HAP-1 (cell line): ENCODE results near the gene RCN2.
A peak's percentile ranks its signal among the peaks of the same experiment; 100 is the strongest.
"Not testable (repeated sequence)": the region's sequence is repeated elsewhere in the genome, so short reads cannot be mapped to it uniquely, and the experiment has no call there.

ENCODE experiments used
- DNase-seq, 2 experiments: peaks; one replicate each; pipeline ENCODE4 v3.0.0-alpha.2; 2016 to 2020; ENCODE audit warnings: low spot score in 2 of 2
- H3K27me3 ChIP-seq: fragments of 250-450 bp; sonication (Bioruptor Pico); 2 replicates; pipeline ENCODE4 v1.5.1; 2020; ENCODE audit warnings: low read depth, mild to moderate bottlenecking, moderate library complexity
- H3K36me3 ChIP-seq: fragments of 250-450 bp; sonication (Bioruptor Pico); replicated peaks from 2 replicates; pipeline ENCODE4 v1.5.1; 2020; ENCODE audit warnings: mild to moderate bottlenecking
- H3K4me1 ChIP-seq: fragments of 250-450 bp; sonication (Bioruptor Pico); 2 replicates; pipeline ENCODE4 v1.5.1; 2020; ENCODE audit warnings: mild to moderate bottlenecking
- H3K4me3 ChIP-seq: fragments of 250-450 bp; sonication (Bioruptor Pico); 2 replicates; pipeline ENCODE4 v1.5.1; 2020; ENCODE audit warnings: mild to moderate bottlenecking, moderate library complexity
- H3K9me3 ChIP-seq: fragments of 250-450 bp; sonication (Bioruptor Pico); 2 replicates; pipeline ENCODE4 v1.5.1; 2020; ENCODE audit warnings: mild to moderate bottlenecking, moderate library complexity
- in situ Hi-C: fragments of 300-500 bp; cut with MboI; formaldehyde crosslinking; loops from 3 replicates; pipeline ENCODE4 v1.14.3; 2020; ENCODE audit warnings: low sequenced_read_pairs, inconsistent platforms, mixed read lengths

Gene RCN2

GRCh38 chr15:76945494-76946093, 14.0 kb downstream of the RCN2 start:
- in situ Hi-C loops = no loop called here
- peaks cover 55% of the 10 kb centered on the region for H3K36me3 ChIP-seq
- H3K4me1 ChIP-seq = peaks cover 22% of the 10 kb centered on the region
- DNase-seq = no peak
- no peaks in the 10 kb centered on the region for H3K27me3 ChIP-seq
- no peak overlapping the region for H3K4me3 ChIP-seq
- H3K9me3 ChIP-seq = no peaks in the 10 kb centered on the region

GRCh38 chr15:76947454-76947853, 15.9 kb downstream of the RCN2 start:
- peaks cover 58% of the 10 kb centered on the region for H3K36me3 ChIP-seq
- no peaks in the 10 kb centered on the region for H3K9me3 ChIP-seq
- in situ Hi-C loops = no loop called here
- no peak overlapping the region for H3K4me3 ChIP-seq
- H3K27me3 ChIP-seq = no peaks in the 10 kb centered on the region
- H3K4me1 ChIP-seq = peaks cover 3% of the 10 kb centered on the region
- DNase-seq = no peak

DNA sequence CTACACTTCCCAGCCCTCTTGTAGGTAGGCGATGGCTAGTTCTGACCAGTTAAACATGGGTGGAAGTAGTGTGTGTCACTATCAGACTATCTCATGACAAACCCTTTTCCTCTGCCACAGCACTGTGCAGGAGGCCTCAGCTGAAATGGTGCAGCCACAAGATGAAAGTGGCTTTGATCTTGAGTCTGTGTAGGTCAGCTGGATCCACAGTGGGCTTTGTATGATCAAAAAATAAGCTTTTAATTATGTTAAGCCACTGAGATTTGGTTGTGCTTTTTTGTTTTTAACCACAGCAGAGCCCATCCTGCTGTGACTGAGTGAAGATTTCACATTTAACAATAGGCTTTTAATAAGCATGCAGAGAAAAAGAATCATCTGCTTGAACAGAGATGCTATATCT, 19.7 kb downstream of the RCN2 start:
- in situ Hi-C loops = no loop called here
- no peaks in the 10 kb centered on the region for H3K9me3 ChIP-seq
- no peak overlapping the region for H3K4me3 ChIP-seq
- no peaks in the 10 kb centered on the region for H3K27me3 ChIP-seq
- no peak for DNase-seq
- H3K36me3 ChIP-seq = peaks cover 32% of the 10 kb centered on the region
- peaks cover 12% of the 10 kb centered on the region for H3K4me1 ChIP-seq

DNA sequence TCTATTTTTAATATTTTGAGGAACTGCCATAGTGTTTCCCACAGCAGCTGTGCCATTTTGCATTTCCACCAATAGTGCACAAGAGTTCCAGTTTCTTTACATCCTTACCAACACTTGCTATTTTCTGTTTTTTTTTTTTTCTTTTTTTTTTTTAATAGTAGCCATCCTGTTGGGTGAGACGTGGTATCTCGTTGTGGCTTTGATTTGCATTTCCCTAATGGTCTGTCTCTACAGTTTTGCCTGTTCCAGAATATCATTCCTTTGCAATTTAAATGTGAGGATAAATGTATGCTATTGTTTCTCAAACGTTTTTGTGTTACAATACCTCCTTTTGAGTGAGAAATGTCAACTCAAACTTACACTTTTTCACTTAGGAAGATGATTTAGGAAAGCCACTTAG, 22.4 kb downstream of the RCN2 start:
- H3K4me1 ChIP-seq = peaks cover 12% of the 10 kb centered on the region
- H3K4me3 ChIP-seq = no peak overlapping the region
- DNase-seq = no peak
- H3K9me3 ChIP-seq = no peaks in the 10 kb centered on the region
- H3K36me3 ChIP-seq = peaks cover 11% of the 10 kb centered on the region
- in situ Hi-C loops = no loop called here
- H3K27me3 ChIP-seq = no peaks in the 10 kb centered on the region

DNA sequence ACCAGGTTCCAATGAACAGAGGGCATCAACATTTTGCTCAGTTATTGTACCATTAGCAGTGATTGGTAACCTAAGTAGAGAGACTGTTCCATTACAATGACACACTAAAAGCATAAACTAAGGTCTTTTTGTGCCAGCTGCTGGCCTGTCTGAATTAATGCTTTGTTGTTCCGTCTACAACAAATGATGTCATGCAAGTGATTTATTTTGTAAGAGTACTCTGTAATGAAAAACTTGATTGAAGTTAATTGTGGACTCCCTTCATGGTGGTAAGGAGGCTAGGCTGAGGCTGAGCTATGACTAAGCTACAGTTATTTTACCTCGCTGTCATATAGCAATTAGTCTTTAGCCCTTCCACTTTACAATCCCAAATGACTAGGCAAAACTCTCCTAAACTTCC, 23.2 kb downstream of the RCN2 start:
- peak in 1 of 2 experiments; percentile 70 for DNase-seq
- peaks cover 12% of the 10 kb centered on the region for H3K4me1 ChIP-seq
- no peaks in the 10 kb centered on the region for H3K9me3 ChIP-seq
- peaks cover 6% of the 10 kb centered on the region for H3K36me3 ChIP-seq
- no peak overlapping the region for H3K4me3 ChIP-seq
- no peaks in the 10 kb centered on the region for H3K27me3 ChIP-seq
- in situ Hi-C loops = no loop called here

GRCh38 chr15:76961268-76962011, 29.9 kb downstream of the RCN2 start:
- peaks cover 24% of the 10 kb centered on the region for H3K27me3 ChIP-seq
- H3K36me3 ChIP-seq = no peaks in the 10 kb centered on the region
- in situ Hi-C loops = no loop called here
- H3K4me3 ChIP-seq = no peak overlapping the region
- no peak for DNase-seq
- no peaks in the 10 kb centered on the region for H3K4me1 ChIP-seq
- H3K9me3 ChIP-seq = no peaks in the 10 kb centered on the region

- in situ Hi-C loops = no loop called here
- peaks cover 24% of the 10 kb centered on the region for H3K27me3 ChIP-seq
- no peak for DNase-seq
- no peaks in the 10 kb centered on the region for H3K36me3 ChIP-seq
- H3K4me1 ChIP-seq = no peaks in the 10 kb centered on the region
- no peak overlapping the region for H3K4me3 ChIP-seq
- H3K9me3 ChIP-seq = no peaks in the 10 kb centered on the region
Observed at GRCh38 chr15:76962337-76963013, 30.9 kb downstream of the RCN2 start.

DNA sequence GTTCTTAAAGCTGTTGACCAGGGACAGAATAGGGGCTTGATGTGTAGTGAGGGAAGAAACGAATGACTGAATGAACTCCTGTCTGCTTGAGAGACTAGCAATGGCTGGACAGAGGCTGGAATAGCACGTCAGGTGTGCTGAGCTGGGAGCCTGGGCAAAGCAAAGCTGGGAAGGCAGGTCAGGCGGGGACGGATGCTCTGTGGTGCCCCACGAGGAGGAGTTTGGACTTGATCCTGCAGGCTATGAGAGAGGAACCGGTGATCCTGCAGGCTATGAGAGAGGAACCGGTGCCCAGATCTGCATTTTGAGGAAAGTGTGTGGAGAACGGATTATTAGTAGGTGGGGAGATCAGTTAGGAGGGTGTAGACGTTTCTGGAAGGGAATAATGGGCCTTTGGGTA, 32.0 kb downstream of the RCN2 start:
- DNase-seq = no peak
- Histone ChIP-seq H3K4me1 (no peaks in the 10 kb centered on the region), H3K36me3 (no peaks in the 10 kb centered on the region), H3K4me3 (no peak overlapping the region), H3K9me3 (no peaks in the 10 kb centered on the region), H3K27me3 (peaks cover 24% of the 10 kb centered on the region)
- in situ Hi-C loops = no loop called here

- Histone ChIP-seq H3K9me3 (no peaks in the 10 kb centered on the region), H3K27me3 (peaks cover 24% of the 10 kb centered on the region), H3K4me1 (no peaks in the 10 kb centered on the region), H3K4me3 (no peak overlapping the region), H3K36me3 (no peaks in the 10 kb centered on the region)
- DNase-seq = no peak
- in situ Hi-C loops = no loop called here
Observed at GRCh38 chr15:76964157-76964556, 32.6 kb downstream of the RCN2 start.

GRCh38 chr15:76966051-76966450, 34.5 kb downstream of the RCN2 start:
- DNase-seq, H3K4me3 ChIP-seq, H3K4me1 ChIP-seq, H3K36me3 ChIP-seq, H3K9me3 ChIP-seq, in situ Hi-C loops: not testable (repeated sequence)
- H3K27me3 ChIP-seq = peaks cover 24% of the 10 kb centered on the region

GRCh38 chr15:76967067-76967466, 35.5 kb downstream of the RCN2 start:
- DNase-seq = no peak
- H3K4me1 ChIP-seq = no peaks in the 10 kb centered on the region
- in situ Hi-C loops = no loop called here
- no peaks in the 10 kb centered on the region for H3K36me3 ChIP-seq
- no peaks in the 10 kb centered on the region for H3K9me3 ChIP-seq
- no peak overlapping the region for H3K4me3 ChIP-seq
- peaks cover 23% of the 10 kb centered on the region for H3K27me3 ChIP-seq

- H3K36me3 ChIP-seq = no peaks in the 10 kb centered on the region
- no peaks in the 10 kb centered on the region for H3K4me1 ChIP-seq
- H3K27me3 ChIP-seq = peaks cover 18% of the 10 kb centered on the region
- no peak for DNase-seq
- H3K4me3 ChIP-seq = no peak overlapping the region
- in situ Hi-C loops = no loop called here
- no peaks in the 10 kb centered on the region for H3K9me3 ChIP-seq
Observed at GRCh38 chr15:76968306-76968705, 36.8 kb downstream of the RCN2 start.

- Histone ChIP-seq H3K36me3 (no peaks in the 10 kb centered on the region), H3K4me3 (no peak overlapping the region), H3K27me3 (peaks cover 3% of the 10 kb centered on the region), H3K4me1 (no peaks in the 10 kb centered on the region), H3K9me3 (peaks cover under 1% of the 10 kb centered on the region; the same call in 1 of the 2 replicates)
- DNase-seq = no peak
- in situ Hi-C loops = no loop called here
Observed at GRCh38 chr15:76972389-76973361, 41.1 kb downstream of the RCN2 start.
